GM19238 (cell line): ENCODE results near the gene TRAF4.
A peak's percentile ranks its signal among the peaks of the same experiment; 100 is the strongest.

ENCODE experiments used
- DNase-seq: peaks from one replicate; pipeline ENCODE4 v3.0.0; 2011; ENCODE audit warnings: low spot score; ENCODE audit not compliant: insufficient read length

TRAF4 gene

GRCh38 chr17:28743243-28744103 lies at the start of gene TRAF4:
Gene TRAF4, plus strand, starts transcription at chr17:28744011. Its CDS starts 102 bp downstream, at chr17:28744113.
- peak; percentile 63 for DNase-seq

GRCh38 chr17:28698253-28698941 lies 45.4 kb upstream of the TRAF4 start:
- DNase-seq, result no peak

- DNase-seq, result no peak
These were observed 43.5 kb upstream of the TRAF4 start for GRCh38 chr17:28700278-28700677.

GRCh38 chr17:28700830-28701492 lies 42.9 kb upstream of the TRAF4 start:
- DNase-seq, result no peak

GRCh38 chr17:28702026-28702751 lies 41.6 kb upstream of the TRAF4 start:
- no peak for DNase-seq

GRCh38 chr17:28702752-28703150 lies 41.1 kb upstream of the TRAF4 start:
- DNase-seq, result no peak

GRCh38 chr17:28703552-28704218 lies 40.1 kb upstream of the TRAF4 start:
- no peak for DNase-seq

- DNase-seq, result no peak
These were observed 39.5 kb upstream of the TRAF4 start for GRCh38 chr17:28704219-28704858.

GRCh38 chr17:28705074-28705659 lies 38.6 kb upstream of the TRAF4 start:
- no peak for DNase-seq

GRCh38 chr17:28705728-28706334 lies 38.0 kb upstream of the TRAF4 start:
- no peak for DNase-seq

- no peak for DNase-seq
These were observed 37.1 kb upstream of the TRAF4 start for GRCh38 chr17:28706471-28707338.

GRCh38 chr17:28707339-28707720 lies 36.5 kb upstream of the TRAF4 start:
- DNase-seq, result no peak

- DNase-seq, result peak; percentile 93
These were observed 32.7 kb upstream of the TRAF4 start for GRCh38 chr17:28710861-28711722.

GRCh38 chr17:28711723-28712031 lies 32.1 kb upstream of the TRAF4 start, which contains the start of gene PROCA1:
Gene PROCA1, minus strand, starts transcription at chr17:28711888. Its CDS starts 228 bp downstream, at chr17:28711660.
- DNase-seq, result no peak

- peak; percentile 75 for DNase-seq
These were observed 31.6 kb upstream of the TRAF4 start for GRCh38 chr17:28712032-28712704.

- no peak for DNase-seq
These were observed 31.0 kb upstream of the TRAF4 start for GRCh38 chr17:28712705-28713415.

- no peak for DNase-seq
These were observed 29.5 kb upstream of the TRAF4 start for GRCh38 chr17:28714281-28714680.
